NCI-H2227 (cell line): ENCODE data around the gene CREBBP.
"Not testable (repeated sequence)": the region's sequence is repeated elsewhere in the genome, so short reads cannot be mapped to it uniquely, and the experiment has no call there.

Source experiments
- DNase-seq: peaks from one replicate; lab custom pipeline; 2025; ENCODE audit not compliant: unreplicated experiment; lab: John Stamatoyannopoulos, UW

Gene CREBBP

DNA sequence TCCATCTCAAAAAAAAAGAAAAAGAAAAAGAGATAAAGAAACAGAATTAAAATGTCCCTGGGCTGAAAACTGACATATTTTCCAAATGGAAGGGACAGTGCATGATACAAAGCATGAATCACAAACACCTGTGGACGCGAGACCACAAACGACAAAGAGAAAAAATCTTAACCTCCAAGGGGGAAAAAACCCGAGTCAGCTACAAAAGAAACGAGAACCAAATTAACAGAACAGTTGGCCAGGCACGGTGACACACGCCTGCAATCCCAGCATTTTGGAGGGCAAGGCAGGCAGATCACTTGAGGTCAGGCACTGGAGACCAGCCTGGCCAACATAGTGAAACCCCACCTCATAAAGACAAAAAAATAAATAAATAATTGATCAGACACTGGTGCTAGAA lies 165.1 kb downstream of the CREBBP start:
- no peak for DNase-seq

DNA sequence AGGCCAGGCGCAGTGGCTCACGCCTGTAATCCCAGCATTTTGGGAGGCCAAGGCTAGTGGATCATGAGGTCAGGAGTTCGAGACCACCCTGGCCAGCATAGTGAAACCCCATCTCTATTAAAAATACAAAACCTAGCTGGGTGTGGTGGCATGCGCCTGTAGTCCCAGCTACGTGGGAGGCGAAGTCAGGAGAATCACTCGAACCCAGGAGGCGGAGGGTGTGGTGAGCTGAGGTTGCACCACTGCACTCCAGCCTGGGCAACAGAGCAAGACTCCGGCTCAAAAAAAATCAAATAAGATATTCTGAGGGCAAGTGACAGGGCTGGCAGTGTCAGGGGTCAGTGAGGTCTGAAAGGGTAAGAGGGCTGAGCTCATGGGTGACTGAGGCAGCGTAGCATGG lies 166.1 kb downstream of the CREBBP start:
- not testable (repeated sequence) for DNase-seq

GRCh38 chr16:3713587-3714242 lies 166.8 kb downstream of the CREBBP start:
- no peak for DNase-seq

GRCh38 chr16:3712861-3713372 lies 167.6 kb downstream of the CREBBP start:
- no peak for DNase-seq

DNA sequence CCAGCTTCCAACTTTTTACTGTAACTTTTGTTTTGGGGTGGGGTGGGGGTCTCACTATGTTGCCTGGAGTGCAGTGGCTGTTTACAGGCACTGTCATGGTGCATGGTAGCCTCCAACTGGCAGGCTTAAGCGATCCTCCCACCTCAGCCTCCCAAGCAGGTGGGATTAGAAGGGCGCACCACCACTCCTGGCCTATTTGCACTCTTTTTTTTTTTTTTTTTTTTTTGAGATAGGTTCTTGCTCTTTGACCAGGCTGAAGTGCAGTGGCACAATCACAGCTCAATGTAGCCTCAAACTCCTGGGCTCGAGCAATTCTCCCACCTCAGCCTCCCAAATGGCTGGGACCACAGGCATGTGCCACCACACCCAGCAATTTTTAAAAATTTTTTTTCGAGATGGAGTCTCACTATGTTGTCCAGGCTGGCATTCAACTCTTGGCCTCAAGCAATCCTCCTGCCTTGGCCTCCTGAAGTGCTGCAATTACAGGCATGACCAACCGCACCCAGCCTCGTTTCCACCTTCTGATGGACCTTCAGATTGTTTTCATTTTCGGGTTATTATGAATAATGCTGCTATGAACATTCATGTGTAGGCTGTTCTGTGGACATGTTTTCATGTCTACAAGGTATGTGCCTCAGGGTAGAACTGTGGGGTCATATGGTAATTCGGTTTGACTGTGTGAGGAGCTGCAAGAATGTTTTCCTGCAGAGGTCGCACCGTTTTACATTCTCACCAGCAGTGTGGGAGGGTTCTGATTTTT lies 174.1 kb downstream of the CREBBP start:
- DNase-seq: no peak

- DNase-seq: no peak
Measured at GRCh38 chr16:3702082-3702481, 178.4 kb downstream of the CREBBP start.

DNA sequence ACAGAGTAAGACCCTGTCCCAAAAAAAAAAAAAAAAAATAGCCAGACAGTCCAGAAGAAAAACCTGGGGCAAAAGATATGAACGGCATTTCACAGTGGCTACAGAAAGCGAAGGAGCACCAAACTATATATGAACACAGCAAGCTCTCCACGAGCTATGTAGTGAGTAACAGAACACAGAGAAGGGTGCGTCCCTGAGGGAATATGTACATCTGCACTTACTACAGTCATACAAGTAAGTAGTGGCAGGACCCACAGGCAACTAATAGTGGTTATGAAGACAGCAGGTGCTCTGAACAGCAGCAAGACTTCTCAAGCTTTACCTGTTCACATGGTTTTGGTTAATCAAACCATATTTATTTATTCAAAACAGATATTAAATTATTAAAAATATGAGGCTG lies 179.0 kb downstream of the CREBBP start:
- no peak for DNase-seq

DNA sequence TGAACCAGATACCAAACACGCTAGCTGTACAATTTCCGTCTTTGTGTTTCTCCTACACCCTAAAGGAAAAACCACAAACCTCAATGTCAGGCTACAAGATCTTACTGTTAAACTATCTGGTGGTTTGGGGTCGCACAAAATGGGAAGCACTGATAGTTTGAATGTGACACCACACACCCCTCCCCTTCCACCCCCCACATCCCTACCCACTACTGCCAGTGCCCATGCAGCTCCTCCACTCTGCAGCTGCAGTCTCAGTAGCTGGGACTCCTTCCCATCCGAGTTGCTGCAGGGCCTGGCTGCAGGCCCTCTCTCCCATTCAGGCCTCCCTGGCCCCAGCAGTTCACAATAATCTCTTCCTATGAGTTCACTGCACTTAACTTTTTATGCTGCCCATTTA lies 181.6 kb downstream of the CREBBP start:
- DNase-seq: no peak

GRCh38 chr16:3696425-3697218 lies 183.9 kb downstream of the CREBBP start:
- no peak for DNase-seq

DNA sequence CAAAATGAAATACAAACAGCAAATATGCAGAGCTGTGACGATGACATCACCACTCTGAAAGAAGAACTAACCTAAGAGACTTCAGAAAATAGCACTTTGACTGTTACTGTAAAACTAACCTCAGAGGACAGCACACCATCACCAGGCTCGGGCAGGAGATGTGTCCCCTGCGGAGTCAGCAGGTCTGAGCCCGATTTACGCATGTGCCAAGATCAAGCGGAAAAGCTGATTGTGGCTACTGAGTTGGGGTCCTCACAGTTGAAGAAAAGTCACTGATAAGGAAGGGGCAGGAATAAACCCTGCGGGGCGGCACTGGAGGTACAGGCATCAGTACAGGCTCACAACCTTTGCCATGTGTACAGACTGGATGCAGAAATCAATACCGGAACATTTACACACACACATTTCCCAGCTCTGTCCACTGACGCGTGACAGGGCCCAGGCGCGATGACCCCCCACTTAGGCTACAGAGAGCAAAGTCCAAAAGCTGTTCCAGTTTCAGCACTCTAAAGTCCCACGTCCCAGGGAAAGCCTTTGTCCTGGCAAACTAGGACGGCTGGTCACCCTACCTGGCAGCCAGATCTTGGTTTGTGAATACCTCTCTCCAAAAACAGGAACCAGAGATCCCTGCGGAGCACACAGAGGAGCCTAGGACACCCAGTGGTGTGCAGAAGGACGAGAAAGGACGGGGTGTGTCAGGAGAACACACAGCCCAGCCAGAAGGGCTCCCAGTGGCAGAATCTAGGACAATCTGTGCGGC lies 184.7 kb downstream of the CREBBP start:
- DNase-seq: no peak

DNA sequence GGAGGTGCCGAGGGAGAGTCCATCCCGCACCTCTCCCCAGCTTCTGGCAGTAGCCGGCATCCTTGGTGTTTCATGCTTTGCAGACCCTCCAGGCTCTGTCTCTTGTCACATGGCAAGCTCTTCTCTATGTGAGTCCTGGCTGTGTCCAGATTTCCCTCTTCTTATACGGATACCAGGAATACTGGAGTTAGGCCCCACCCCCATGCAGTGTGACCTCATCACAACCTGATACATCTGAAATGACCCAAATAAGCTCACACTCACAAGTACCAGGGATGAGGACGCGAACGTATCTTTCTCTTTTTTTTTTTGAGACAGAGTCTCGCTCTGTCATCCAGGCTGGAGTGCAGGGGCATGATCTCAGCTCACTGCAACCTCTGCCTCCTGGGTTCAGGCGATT lies 186.5 kb downstream of the CREBBP start:
- no peak for DNase-seq

GRCh38 chr16:3691761-3692160 lies 188.8 kb downstream of the CREBBP start:
- DNase-seq: no peak

GRCh38 chr16:3690980-3691720 lies 189.4 kb downstream of the CREBBP start:
- no peak for DNase-seq

DNA sequence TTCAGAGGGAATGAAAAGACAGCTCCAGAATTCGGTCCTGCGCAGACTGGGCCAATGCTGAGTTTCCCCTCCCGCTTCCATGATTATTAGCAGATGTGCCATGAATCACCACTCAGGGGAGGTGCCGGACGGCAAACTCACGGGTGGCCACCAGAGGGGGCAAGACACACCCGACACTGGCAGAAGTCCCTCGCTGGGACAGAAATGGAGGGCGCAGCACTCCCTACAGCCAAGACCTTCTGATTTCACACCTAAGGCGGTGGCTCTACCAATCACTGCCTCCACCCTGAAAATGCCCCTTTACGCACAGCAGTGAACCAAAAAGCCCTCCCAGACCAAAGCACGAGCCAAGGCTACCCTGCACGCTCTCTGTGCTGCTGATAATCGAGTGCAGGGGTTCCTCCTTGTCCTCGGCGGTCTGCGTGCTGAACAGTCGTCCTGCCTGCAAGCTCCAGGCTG lies 190.0 kb downstream of the CREBBP start:
- DNase-seq: peak; percentile 87

- DNase-seq: no peak
Measured at GRCh38 chr16:3689731-3690130, 190.8 kb downstream of the CREBBP start.

DNA sequence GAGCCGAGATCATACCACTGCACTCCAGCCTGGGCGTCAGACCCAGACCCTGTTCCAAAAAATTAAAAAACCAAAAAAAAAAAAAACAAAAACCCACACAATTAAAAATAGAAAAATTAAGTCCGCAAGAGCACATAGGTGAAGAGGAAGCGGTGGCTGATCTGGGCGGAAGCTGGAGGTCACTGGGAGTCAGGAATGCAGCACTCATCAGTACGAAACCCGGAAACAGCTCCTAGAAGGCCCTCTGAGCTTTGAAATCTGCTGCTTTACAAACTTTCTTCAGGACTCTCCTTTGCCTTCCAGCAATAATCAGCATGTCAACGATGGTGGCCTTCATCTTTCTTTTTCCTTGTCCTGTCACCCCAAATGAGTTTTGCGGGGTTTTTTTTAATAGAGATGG lies 192.7 kb downstream of the CREBBP start:
- DNase-seq: no peak

GRCh38 chr16:3687021-3687420 lies 193.5 kb downstream of the CREBBP start:
- no peak for DNase-seq

DNA sequence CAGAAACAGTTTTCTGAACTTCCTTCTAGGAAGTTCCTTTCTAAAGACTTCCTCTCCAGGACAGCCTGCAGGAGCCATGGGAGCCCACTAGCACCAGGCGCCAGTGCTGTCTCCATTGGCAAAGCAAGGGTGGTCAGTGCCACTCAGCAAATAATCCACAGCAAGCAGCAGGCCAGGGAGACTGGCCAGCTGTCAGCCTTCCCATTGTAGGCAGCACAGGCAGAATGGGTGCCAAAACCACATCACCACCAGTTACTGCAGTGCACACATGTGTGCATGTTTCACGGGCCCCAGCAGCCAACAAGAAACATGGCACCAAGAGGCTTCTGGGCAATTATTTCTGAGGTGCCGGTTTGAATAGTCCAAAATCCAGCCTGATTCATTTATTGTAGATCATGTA lies 199.3 kb downstream of the CREBBP start:
- DNase-seq: no peak

GRCh38 chr16:3677994-3678393 lies 202.5 kb downstream of the CREBBP start:
- DNase-seq: no peak

- no peak for DNase-seq
Measured at GRCh38 chr16:3675601-3676130, 204.8 kb downstream of the CREBBP start.
